IMR-90 (cell line): ENCODE measurements around the gene SPDYE4.

Experiments
- MXI1 ChIP-seq: IDR thresholded peaks from 2 replicates; pipeline ENCODE4 v1.6.1; 2012; ENCODE audit warnings: low read depth, mild to moderate bottlenecking, low read length, moderate library complexity, borderline replicate concordance
- RFX5 ChIP-seq: IDR thresholded peaks from 2 replicates; pipeline ENCODE4 v1.8.0; 2012; ENCODE audit warnings: low read depth, mild to moderate bottlenecking, low read length, moderate library complexity
- TF ChIP-seq, protein P1 (sequence below): conservative IDR thresholded peaks from 2 replicates; pipeline ENCODE4 v1.5.1; 2012; ENCODE audit warnings: mild to moderate bottlenecking, low read depth, low read length, improper control_type of control experiment

DNA sequence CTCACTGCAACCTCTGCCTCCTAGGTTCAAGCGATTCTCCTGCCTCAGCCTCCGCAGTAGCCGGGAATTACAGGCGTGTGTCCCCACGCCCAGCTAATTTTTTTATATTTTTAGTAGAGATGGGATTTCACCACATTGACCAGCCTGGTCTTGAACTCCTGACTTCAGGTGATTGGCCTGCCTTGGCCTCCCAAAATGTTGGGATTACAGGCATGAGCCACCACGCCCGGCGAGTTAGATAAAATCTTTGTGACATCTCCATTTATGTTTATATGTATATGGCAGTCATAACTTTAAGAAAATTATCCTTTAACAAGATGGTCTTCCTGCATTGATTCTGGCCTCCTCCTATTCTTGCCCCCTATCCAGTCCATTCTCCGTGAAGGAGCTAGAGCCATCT is 37.8 kb downstream of the SPDYE4 start:
- TF ChIP-seq RFX5 (no peak), MXI1 (no peak)
- TF ChIP-seq, protein P1, sequence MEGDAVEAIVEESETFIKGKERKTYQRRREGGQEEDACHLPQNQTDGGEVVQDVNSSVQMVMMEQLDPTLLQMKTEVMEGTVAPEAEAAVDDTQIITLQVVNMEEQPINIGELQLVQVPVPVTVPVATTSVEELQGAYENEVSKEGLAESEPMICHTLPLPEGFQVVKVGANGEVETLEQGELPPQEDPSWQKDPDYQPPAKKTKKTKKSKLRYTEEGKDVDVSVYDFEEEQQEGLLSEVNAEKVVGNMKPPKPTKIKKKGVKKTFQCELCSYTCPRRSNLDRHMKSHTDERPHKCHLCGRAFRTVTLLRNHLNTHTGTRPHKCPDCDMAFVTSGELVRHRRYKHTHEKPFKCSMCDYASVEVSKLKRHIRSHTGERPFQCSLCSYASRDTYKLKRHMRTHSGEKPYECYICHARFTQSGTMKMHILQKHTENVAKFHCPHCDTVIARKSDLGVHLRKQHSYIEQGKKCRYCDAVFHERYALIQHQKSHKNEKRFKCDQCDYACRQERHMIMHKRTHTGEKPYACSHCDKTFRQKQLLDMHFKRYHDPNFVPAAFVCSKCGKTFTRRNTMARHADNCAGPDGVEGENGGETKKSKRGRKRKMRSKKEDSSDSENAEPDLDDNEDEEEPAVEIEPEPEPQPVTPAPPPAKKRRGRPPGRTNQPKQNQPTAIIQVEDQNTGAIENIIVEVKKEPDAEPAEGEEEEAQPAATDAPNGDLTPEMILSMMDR, result no peak
